PC-3 (cell line): ENCODE results near the gene FRMD6. TPM values are rescaled to one million over a fixed set of nuclear protein-coding genes. Genes with fewer than 3 reads are reported as not detected.
"Not testable (repeated sequence)": the region's sequence is repeated elsewhere in the genome, so short reads cannot be mapped to it uniquely, and the experiment has no call there.

Source experiments
- ATAC-seq: fragments of 200-7000 bp; cut with Tn5 transposase; 2 replicates; pipeline ENCODE4 v1.9.1; 2020; ENCODE audit warnings: mild to moderate bottlenecking, moderate library complexity
- BruUV-seq: library from RNA; stranded (reverse); fragments of 400-500 nt; replicated peaks from 2 replicates; lab custom pipeline; 2021; lab: Mats Ljungman, UMichigan
- CTCF ChIA-PET: fragments of 300-600 bp; sonication (Branson Sonifier 250); formaldehyde crosslinking; loops from one replicate; lab custom pipeline; 2022; ENCODE audit warnings: antibody characterized with exemption; lab: Charles Lee
- POLR2A ChIA-PET: fragments of 300-600 bp; sonication (Branson Sonifier 250); formaldehyde crosslinking; loops from one replicate; lab custom pipeline; 2022; ENCODE audit warnings: antibody characterized with exemption; ENCODE audit not compliant: unreplicated experiment; lab: Charles Lee
- DNase-seq: peaks from one replicate; pipeline ENCODE4 v3.0.0-alpha.2; 2015
- H2AFZ ChIP-seq: fragments of 300-600 bp; sonication (generic); 2 replicates; pipeline ENCODE4 v1.6.0; 2016; ENCODE audit warnings: antibody characterized with exemption, low read length
- H3F3A ChIP-seq: fragments of 300-600 bp; sonication (generic); one replicate; pipeline ENCODE4 v1.6.0; 2017; ENCODE audit warnings: antibody characterized with exemption, low read length, control low read depth, mild to moderate bottlenecking; ENCODE audit not compliant: unreplicated experiment
- H3K27ac ChIP-seq: fragments of 300-600 bp; sonication (generic); 2 replicates; pipeline ENCODE4 v1.5.1; 2016; ENCODE audit warnings: mild to moderate bottlenecking, low read length
- H3K27me3 ChIP-seq: fragments of 300-600 bp; sonication (generic); 2 replicates; pipeline ENCODE4 v1.6.1; 2016; ENCODE audit warnings: low read length, mixed read lengths
- H3K36me3 ChIP-seq: fragments of 300-600 bp; sonication (generic); 2 replicates; pipeline ENCODE4 v1.6.1; 2016; ENCODE audit warnings: low read depth, mixed run types, low read length, mixed read lengths
- H3K4me1 ChIP-seq: fragments of 300-600 bp; sonication (generic); 2 replicates; pipeline ENCODE4 v1.5.1; 2016; ENCODE audit warnings: low read length; ENCODE audit not compliant: insufficient read depth
- H3K4me2 ChIP-seq: fragments of 300-600 bp; sonication (generic); 2 replicates; pipeline ENCODE4 v1.6.0; 2016; ENCODE audit warnings: low read length
- H3K4me3 ChIP-seq: fragments of 300-600 bp; sonication (generic); 2 replicates; pipeline ENCODE4 v1.5.1; 2016; ENCODE audit warnings: mild to moderate bottlenecking, low read length, mixed read lengths
- H3K79me2 ChIP-seq: fragments of 300-600 bp; sonication (generic); 2 replicates; pipeline ENCODE4 v1.6.1; 2017; ENCODE audit warnings: low read length, mixed read lengths
- H3K9ac ChIP-seq: fragments of 300-600 bp; sonication (generic); 2 replicates; pipeline ENCODE4 v1.6.0; 2016; ENCODE audit warnings: mild to moderate bottlenecking, low read length
- H3K9me2 ChIP-seq: fragments of 300-600 bp; sonication (generic); replicated peaks from 2 replicates; pipeline ENCODE4 v1.6.1; 2016; ENCODE audit warnings: mixed run types, low read length, mixed read lengths
- H3K9me3 ChIP-seq: fragments of 300-600 bp; sonication (generic); 2 replicates; pipeline ENCODE4 v1.6.1; 2016; ENCODE audit warnings: low read length, mixed read lengths
- H4K20me1 ChIP-seq: fragments of 300-600 bp; sonication (generic); 2 replicates; pipeline ENCODE4 v1.6.1; 2016; ENCODE audit warnings: low read length, mixed read lengths
- EZH2 ChIP-seq: fragments of 300-600 bp; sonication (generic); IDR thresholded peaks from one replicate; pipeline ENCODE4 v1.6.1; 2017; ENCODE audit warnings: antibody characterized with exemption, mild to moderate bottlenecking, low read length; ENCODE audit not compliant: unreplicated experiment
- EZH2phosphoT487 ChIP-seq: fragments of 300-600 bp; sonication (generic); IDR thresholded peaks from 2 replicates; pipeline ENCODE4 v1.6.1; 2018; ENCODE audit warnings: mild to moderate bottlenecking, antibody characterized with exemption, low read length, borderline replicate concordance
- intact Hi-C: fragments of 100-400 bp; cut with micrococcal nuclease; formaldehyde crosslinking; loops from 2 replicates; pipeline ENCODE4 v1.9.0; 2023
- total RNA-seq: library from RNA; depleted of rRNA; stranded (reverse); fragments of >200 nt; gene quantifications from 2 replicates; pipeline ENCODE4 v1.2.3, GENCODE V29; 2014
- TF ChIP-seq, protein P1 (sequence below): fragments of 300-600 bp; sonication (generic); conservative IDR thresholded peaks from 2 replicates; pipeline ENCODE4 v1.5.1; 2017; ENCODE audit warnings: antibody characterized with exemption, low read depth, mild to moderate bottlenecking, low read length

FRMD6 gene
- total RNA-seq, 1 experiment from 2014 or later = 103 TPM

GRCh38 chr14:51630987-51631386, 20.7 kb upstream of the FRMD6 start:
- Histone ChIP-seq H3K79me2 (no peaks in the 10 kb centered on the region), H3K9me2 (no peaks in the 10 kb centered on the region), H3K27ac (no peak overlapping the region), H4K20me1 (no peaks in the 10 kb centered on the region), H3K27me3 (no peaks in the 10 kb centered on the region), H2AFZ (no peak overlapping the region), H3K4me1 (no peaks in the 10 kb centered on the region), H3K9me3 (no peaks in the 10 kb centered on the region), H3K4me2 (no peak overlapping the region), H3F3A (no peaks in the 10 kb centered on the region), H3K9ac (no peak overlapping the region), H3K4me3 (no peak overlapping the region), H3K36me3 (no peaks in the 10 kb centered on the region)
- ATAC-seq (no peak), DNase-seq (no peak)
- TF ChIP-seq EZH2 (no peak), EZH2phosphoT487 (no peak)
- TF ChIP-seq, protein P1, sequence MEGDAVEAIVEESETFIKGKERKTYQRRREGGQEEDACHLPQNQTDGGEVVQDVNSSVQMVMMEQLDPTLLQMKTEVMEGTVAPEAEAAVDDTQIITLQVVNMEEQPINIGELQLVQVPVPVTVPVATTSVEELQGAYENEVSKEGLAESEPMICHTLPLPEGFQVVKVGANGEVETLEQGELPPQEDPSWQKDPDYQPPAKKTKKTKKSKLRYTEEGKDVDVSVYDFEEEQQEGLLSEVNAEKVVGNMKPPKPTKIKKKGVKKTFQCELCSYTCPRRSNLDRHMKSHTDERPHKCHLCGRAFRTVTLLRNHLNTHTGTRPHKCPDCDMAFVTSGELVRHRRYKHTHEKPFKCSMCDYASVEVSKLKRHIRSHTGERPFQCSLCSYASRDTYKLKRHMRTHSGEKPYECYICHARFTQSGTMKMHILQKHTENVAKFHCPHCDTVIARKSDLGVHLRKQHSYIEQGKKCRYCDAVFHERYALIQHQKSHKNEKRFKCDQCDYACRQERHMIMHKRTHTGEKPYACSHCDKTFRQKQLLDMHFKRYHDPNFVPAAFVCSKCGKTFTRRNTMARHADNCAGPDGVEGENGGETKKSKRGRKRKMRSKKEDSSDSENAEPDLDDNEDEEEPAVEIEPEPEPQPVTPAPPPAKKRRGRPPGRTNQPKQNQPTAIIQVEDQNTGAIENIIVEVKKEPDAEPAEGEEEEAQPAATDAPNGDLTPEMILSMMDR = no peak
- ChIA-PET POLR2A (interaction anchor here (0.7 kb wide), 1 partner anchor 12 kb away, joined by 3 read pairs; no protein-coding TSS in a partner anchor), CTCF (no interaction called here)
- intact Hi-C loops = no loop called here
- BruUV-seq = no TSS peak

GRCh38 chr14:51633298-51633697, 18.4 kb upstream of the FRMD6 start:
- CTCF ChIA-PET, H3F3A ChIP-seq, intact Hi-C loops, H3K4me2 ChIP-seq, H3K9me2 ChIP-seq, H3K9ac ChIP-seq, H3K27ac ChIP-seq, H4K20me1 ChIP-seq, H3K27me3 ChIP-seq, H3K4me3 ChIP-seq, H2AFZ ChIP-seq, H3K36me3 ChIP-seq, H3K79me2 ChIP-seq, H3K4me1 ChIP-seq, BruUV-seq, H3K9me3 ChIP-seq: not testable (repeated sequence)
- peak; percentile 36; the same call in 1 of the 2 replicates for ATAC-seq
- POLR2A ChIA-PET = interaction anchor here (0.6 kb wide), 1 partner anchor 36 kb away, joined by 10 read pairs; no protein-coding TSS in a partner anchor
- peak; percentile 49 for DNase-seq

GRCh38 chr14:51636109-51636508, 15.6 kb upstream of the FRMD6 start:
- H3K9me2 ChIP-seq = no peaks in the 10 kb centered on the region
- intact Hi-C loops = no loop called here
- H3K4me2 ChIP-seq = no peak overlapping the region
- DNase-seq (no peak), ATAC-seq (peak; percentile 12; the same call in 1 of the 2 replicates)
- BruUV-seq = no TSS peak
- H3K9ac ChIP-seq = no peak overlapping the region
- H3K4me3 ChIP-seq = no peak overlapping the region
- no peaks in the 10 kb centered on the region for H3F3A ChIP-seq
- CTCF ChIA-PET = no interaction called here
- no peaks in the 10 kb centered on the region for H3K36me3 ChIP-seq
- H4K20me1 ChIP-seq = no peaks in the 10 kb centered on the region
- no peak overlapping the region for H2AFZ ChIP-seq
- H3K27ac ChIP-seq = no peak overlapping the region
- POLR2A ChIA-PET = no interaction called here
- no peaks in the 10 kb centered on the region for H3K79me2 ChIP-seq
- no peaks in the 10 kb centered on the region; the same call in 1 of the 2 replicates for H3K4me1 ChIP-seq
- H3K27me3 ChIP-seq = no peaks in the 10 kb centered on the region
- H3K9me3 ChIP-seq = no peaks in the 10 kb centered on the region
- TF ChIP-seq, protein P1 = no peak
- TF ChIP-seq EZH2 (no peak), EZH2phosphoT487 (no peak)
